NCI-H2171 (cell line): ENCODE results near the gene CREB3.

Experiments used
- DNase-seq: peaks from one replicate; lab custom pipeline; 2025; lab: John Stamatoyannopoulos, UW

CREB3 gene

DNA sequence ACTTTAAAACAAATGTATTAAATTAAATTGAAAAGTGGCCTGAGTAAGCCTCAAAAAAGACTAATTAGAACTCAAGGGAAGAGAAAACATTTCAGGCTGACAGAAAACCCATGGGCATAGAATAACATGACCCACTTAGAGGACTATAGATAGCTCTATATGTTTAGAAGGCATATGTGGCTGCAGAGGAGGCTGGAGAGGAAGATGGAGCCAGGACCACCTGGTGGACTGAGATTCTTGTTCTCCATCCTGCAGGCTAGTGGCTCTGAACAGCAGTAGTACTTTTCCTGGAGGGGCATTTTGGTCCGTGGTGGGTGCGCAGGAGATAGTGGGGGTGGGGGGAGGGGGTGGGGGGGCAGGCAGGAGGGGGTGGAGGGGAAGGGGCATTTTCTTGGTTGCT, 48.6 kb downstream of the CREB3 start:
- no peak for DNase-seq

DNA sequence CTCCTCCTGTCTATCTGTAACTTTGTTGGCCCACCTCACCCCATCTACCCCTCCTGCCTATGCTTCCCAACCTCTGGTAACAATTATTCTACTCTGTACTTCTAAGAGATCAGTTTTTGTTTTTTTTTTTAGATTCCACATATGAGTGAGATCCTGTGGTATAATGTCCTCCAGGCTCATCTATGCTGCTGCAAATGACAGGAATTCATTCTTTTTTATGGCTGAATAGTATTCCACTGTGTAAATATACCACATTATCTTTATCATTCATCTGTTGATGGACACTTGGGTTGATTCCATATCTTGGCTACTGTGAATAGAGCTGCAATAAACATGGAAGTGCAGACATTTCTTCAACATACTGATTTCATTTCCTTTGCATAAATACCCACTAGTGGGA, 51.0 kb downstream of the CREB3 start:
- no peak for DNase-seq
